GM10847 (cell line): ENCODE results near the gene PNRC2.

Experiments used
- POLR2A ChIP-seq: IDR thresholded peaks from 2 replicates; pipeline ENCODE4 v1.6.1; 2011; ENCODE audit not compliant: insufficient read length; ENCODE audit errors: extremely low read depth

PNRC2 gene

GRCh38 chr1:23928789-23929188 is 30.8 kb upstream of the PNRC2 start:
- TF ChIP-seq POLR2A: no peak

GRCh38 chr1:23930270-23930669 is 29.4 kb upstream of the PNRC2 start:
- no peak for TF ChIP-seq POLR2A

GRCh38 chr1:23930861-23931490 is 28.7 kb upstream of the PNRC2 start:
- no peak for TF ChIP-seq POLR2A

GRCh38 chr1:23931491-23931880 is 28.1 kb upstream of the PNRC2 start:
- no peak for TF ChIP-seq POLR2A

GRCh38 chr1:23936481-23937176 is 23.0 kb upstream of the PNRC2 start:
- no peak for TF ChIP-seq POLR2A

- no peak for TF ChIP-seq POLR2A
Measured at GRCh38 chr1:23947366-23947765, 12.3 kb upstream of the PNRC2 start.

GRCh38 chr1:23953020-23953419 is 6.6 kb upstream of the PNRC2 start:
- no peak for TF ChIP-seq POLR2A

GRCh38 chr1:23957096-23957495 is 2.5 kb upstream of the PNRC2 start:
- TF ChIP-seq POLR2A: no peak

- TF ChIP-seq POLR2A: peak; percentile 76
Measured at GRCh38 chr1:23958810-23959460, 693 bp upstream of the PNRC2 start.

GRCh38 chr1:23960291-23961020 is 828 bp downstream of the PNRC2 start:
- TF ChIP-seq POLR2A: no peak

- TF ChIP-seq POLR2A: no peak
Measured at GRCh38 chr1:23963617-23964234, 4.1 kb downstream of the PNRC2 start.

GRCh38 chr1:23964235-23964668 is 4.6 kb downstream of the PNRC2 start:
- no peak for TF ChIP-seq POLR2A

GRCh38 chr1:23964790-23965740 is 5.4 kb downstream of the PNRC2 start:
- TF ChIP-seq POLR2A: no peak

GRCh38 chr1:23966973-23967493 is 7.4 kb downstream of the PNRC2 start:
- no peak for TF ChIP-seq POLR2A
